ENCODE results near the gene SCAP. TPM values are rescaled to one million over a fixed set of nuclear protein-coding genes. Genes with fewer than 3 reads are reported as not detected.

SCAP gene
- total RNA-seq, 1 experiment from 2014 or later: 67.6 TPM

- Histone ChIP-seq H3K36me3 (ENCODE audit: control insufficient read depth in 1 of 2, insufficient read depth in 2 of 2, low read length in 2 of 2) (peaks cover 16 to 32% of the 10 kb centered on the region in 2 experiments; a peak in 3 of 4 replicates), H3K4me2 (ENCODE audit: low read length) (no peak overlapping the region), H3K4me3 (replicated peaks in 1 of 2; ENCODE audit: low read depth in 1 of 2, low read length in 2 of 2) (no peak overlapping the region), H3K27me3 (ENCODE audit: insufficient read depth, low read length) (no peaks in the 10 kb centered on the region), H3K4me1 (ENCODE audit: control insufficient read depth in 1 of 2, insufficient read depth in 2 of 2, low read length in 2 of 2) (peaks cover 0 to 11% of the 10 kb centered on the region in 2 experiments; a peak in 2 of 4 replicates), H3K27ac (ENCODE audit: low read depth, low read length) (no peak overlapping the region), H3K9ac (ENCODE audit: low read length) (no peak overlapping the region), H3K9me2 (ENCODE audit: insufficient read depth) (no peaks in the 10 kb centered on the region), H3K9me3 (ENCODE audit: control insufficient read depth in 1 of 2, insufficient read depth in 1 of 2, low read depth in 1 of 2, low read length in 2 of 2) (no peaks in the 10 kb centered on the region), H3K79me2 (ENCODE audit: insufficient read depth, low read length) (no peaks in the 10 kb centered on the region), H2AFZ (ENCODE audit: low read depth, low read length, poor library complexity, severe bottlenecking) (no peak overlapping the region), H4K20me1 (ENCODE audit: insufficient read depth) (no peaks in the 10 kb centered on the region)
- no TSS peak for BruUV-seq (replicated peaks)
- ChIA-PET POLR2A (no interaction called here), CTCF (no interaction called here), RAD21 (ENCODE audit: low non-redundant PET in 1 of 2, low total read pairs in 2 of 2, uncharacterized antibody in 2 of 2, unreplicated experiment in 2 of 2) (no interaction called here)
- ATAC-seq (peak; percentile 45), DNase-seq (ENCODE audit: low read depth, low spot score) (no peak)
- intact Hi-C loops (cut with micrococcal nuclease): no loop called here
- TF ChIP-seq RAD21 (IDR thresholded peaks at IDR 0.05; ENCODE audit: low read depth) (peak; percentile 9; the same call in 1 of the 2 replicates), YY1 (IDR thresholded peaks at IDR 0.05; ENCODE audit: extremely low read depth, insufficient replicate concordance, low read depth, low read length) (no peak)
Measured at GRCh38 chr3:47416041-47416440, 59.7 kb downstream of the SCAP start.

GRCh38 chr3:47414666-47415587 is 60.8 kb downstream of the SCAP start:
- H3K4me3 ChIP-seq (replicated peaks in 1 of 2; ENCODE audit: low read depth in 1 of 2, low read length in 2 of 2): no peak overlapping the region
- no peak overlapping the region for H3K4me2 ChIP-seq (ENCODE audit: low read length)
- no peaks in the 10 kb centered on the region for H3K9me2 ChIP-seq (ENCODE audit: insufficient read depth)
- peaks cover 16 to 32% of the 10 kb centered on the region in 2 experiments; a peak in 3 of 4 replicates for H3K36me3 ChIP-seq (ENCODE audit: control insufficient read depth in 1 of 2, insufficient read depth in 2 of 2, low read length in 2 of 2)
- TF ChIP-seq FOSL1 (IDR thresholded peaks at IDR 0.05; ENCODE audit: low read depth): no peak
- TF ChIP-seq EZH2phosphoT487 (IDR thresholded peaks at IDR 0.05; ENCODE audit: borderline replicate concordance): no peak
- TF ChIP-seq EZH2 (IDR thresholded peaks at IDR 0.05): no peak
- no peak for TF ChIP-seq EGR1 (IDR thresholded peaks at IDR 0.05; ENCODE audit: low read depth)
- no peak for TF ChIP-seq YY1 (IDR thresholded peaks at IDR 0.05; ENCODE audit: extremely low read depth, insufficient replicate concordance, low read depth, low read length)
- TF ChIP-seq ELF1 (IDR thresholded peaks at IDR 0.05; ENCODE audit: borderline replicate concordance, low read depth): no peak
- no TSS peak for BruUV-seq (replicated peaks)
- ATAC-seq (no peak), DNase-seq (ENCODE audit: low read depth, low spot score) (no peak)
- RAD21 ChIA-PET (ENCODE audit: low non-redundant PET in 1 of 2, low total read pairs in 2 of 2, uncharacterized antibody in 2 of 2, unreplicated experiment in 2 of 2): no interaction called here
- intact Hi-C loops (cut with micrococcal nuclease): no loop called here
- H2AFZ ChIP-seq (ENCODE audit: low read depth, low read length, poor library complexity, severe bottlenecking): no peak overlapping the region
- no peak overlapping the region for H3K9ac ChIP-seq (ENCODE audit: low read length)
- H3K4me1 ChIP-seq (ENCODE audit: control insufficient read depth in 1 of 2, insufficient read depth in 2 of 2, low read length in 2 of 2): peaks cover 0 to 6% of the 10 kb centered on the region in 2 experiments; a peak in 1 of 4 replicates
- POLR2A ChIA-PET: no interaction called here
- CTCF ChIA-PET: no interaction called here
- H3K9me3 ChIP-seq (ENCODE audit: control insufficient read depth in 1 of 2, insufficient read depth in 1 of 2, low read depth in 1 of 2, low read length in 2 of 2): no peaks in the 10 kb centered on the region
- H3K27ac ChIP-seq (ENCODE audit: low read depth, low read length): no peak overlapping the region
- no peaks in the 10 kb centered on the region for H3K79me2 ChIP-seq (ENCODE audit: insufficient read depth, low read length)
- no peaks in the 10 kb centered on the region for H4K20me1 ChIP-seq (ENCODE audit: insufficient read depth)
- H3K27me3 ChIP-seq (ENCODE audit: insufficient read depth, low read length): no peaks in the 10 kb centered on the region

All from HCT116 (cell line).